Measurements from ENCODE around the gene GALNT4.
A peak's percentile ranks its signal among the peaks of the same experiment; 100 is the strongest.

Gene GALNT4

GRCh38 chr12:89494411-89495231 is 30.0 kb downstream of the GALNT4 start:
- peak in 1 of 3 donors; percentile 5 for DNase-seq (ENCODE audit: low read depth in 3 of 3, low spot score in 1 of 3)

GRCh38 chr12:89493670-89494302 is 30.8 kb downstream of the GALNT4 start:
- DNase-seq (ENCODE audit: low read depth in 3 of 3, low spot score in 1 of 3): no peak

- no peak for DNase-seq (ENCODE audit: low read depth in 3 of 3, low spot score in 1 of 3)
Measured at GRCh38 chr12:89492883-89493282, 31.7 kb downstream of the GALNT4 start.

GRCh38 chr12:89490922-89491321 is 33.7 kb downstream of the GALNT4 start:
- DNase-seq (ENCODE audit: low read depth in 3 of 3, low spot score in 1 of 3): no peak

- DNase-seq (ENCODE audit: low read depth in 3 of 3, low spot score in 1 of 3): no peak
Measured at GRCh38 chr12:89486264-89486663, 38.3 kb downstream of the GALNT4 start.

GRCh38 chr12:89484470-89484869 is 40.1 kb downstream of the GALNT4 start:
- DNase-seq (ENCODE audit: low read depth in 3 of 3, low spot score in 1 of 3): no peak

- no peak for DNase-seq (ENCODE audit: low read depth in 3 of 3, low spot score in 1 of 3)
Measured at GRCh38 chr12:89481213-89481914, 43.2 kb downstream of the GALNT4 start.

- DNase-seq (ENCODE audit: low read depth in 3 of 3, low spot score in 1 of 3): no peak
Measured at GRCh38 chr12:89479982-89480381, 44.6 kb downstream of the GALNT4 start.

- DNase-seq (ENCODE audit: low read depth in 3 of 3, low spot score in 1 of 3): no peak
Measured at GRCh38 chr12:89477633-89478279, 46.8 kb downstream of the GALNT4 start.

- DNase-seq (ENCODE audit: low read depth in 3 of 3, low spot score in 1 of 3): no peak
Measured at GRCh38 chr12:89476904-89477595, 47.5 kb downstream of the GALNT4 start.

GRCh38 chr12:89476232-89476631 is 48.4 kb downstream of the GALNT4 start:
- no peak for DNase-seq (ENCODE audit: low read depth in 3 of 3, low spot score in 1 of 3)

GRCh38 chr12:89475203-89475990 is 49.2 kb downstream of the GALNT4 start:
- no peak for DNase-seq (ENCODE audit: low read depth in 3 of 3, low spot score in 1 of 3)

GRCh38 chr12:89474615-89475014 is 50.0 kb downstream of the GALNT4 start:
- no peak for DNase-seq (ENCODE audit: low read depth in 3 of 3, low spot score in 1 of 3)

Measured in stimulated activated CD4-positive, alpha-beta T cell treated with anti-CD3 and anti-CD28 coated beads, TNF-alpha, amount 100 ng/mL, for 1 hour (primary cell).